ENCODE measurements around the gene SPINT4.

GRCh38 chr20:45732199-45732598 lies 10.1 kb downstream of the SPINT4 start:
- TF ChIP-seq, protein P1, sequence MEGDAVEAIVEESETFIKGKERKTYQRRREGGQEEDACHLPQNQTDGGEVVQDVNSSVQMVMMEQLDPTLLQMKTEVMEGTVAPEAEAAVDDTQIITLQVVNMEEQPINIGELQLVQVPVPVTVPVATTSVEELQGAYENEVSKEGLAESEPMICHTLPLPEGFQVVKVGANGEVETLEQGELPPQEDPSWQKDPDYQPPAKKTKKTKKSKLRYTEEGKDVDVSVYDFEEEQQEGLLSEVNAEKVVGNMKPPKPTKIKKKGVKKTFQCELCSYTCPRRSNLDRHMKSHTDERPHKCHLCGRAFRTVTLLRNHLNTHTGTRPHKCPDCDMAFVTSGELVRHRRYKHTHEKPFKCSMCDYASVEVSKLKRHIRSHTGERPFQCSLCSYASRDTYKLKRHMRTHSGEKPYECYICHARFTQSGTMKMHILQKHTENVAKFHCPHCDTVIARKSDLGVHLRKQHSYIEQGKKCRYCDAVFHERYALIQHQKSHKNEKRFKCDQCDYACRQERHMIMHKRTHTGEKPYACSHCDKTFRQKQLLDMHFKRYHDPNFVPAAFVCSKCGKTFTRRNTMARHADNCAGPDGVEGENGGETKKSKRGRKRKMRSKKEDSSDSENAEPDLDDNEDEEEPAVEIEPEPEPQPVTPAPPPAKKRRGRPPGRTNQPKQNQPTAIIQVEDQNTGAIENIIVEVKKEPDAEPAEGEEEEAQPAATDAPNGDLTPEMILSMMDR (conservative IDR thresholded peaks at IDR 0.05; ENCODE audit: low read depth, low read length): no peak
- TF ChIP-seq EZH2 (IDR thresholded peaks at IDR 0.05; ENCODE audit: low read length, unreplicated experiment) (no peak), EZH2phosphoT487 (IDR thresholded peaks at IDR 0.05; ENCODE audit: borderline replicate concordance, low read length) (no peak)

Measured in PC-3 (cell line).